Hair follicle dermal papilla cell (primary cell): Measurements from ENCODE around the gene CLEC10A. TPM values are rescaled to one million over a fixed set of nuclear protein-coding genes. Genes with fewer than 3 reads are reported as not detected.

ENCODE experiments used
- small RNA-seq: library from RNA; depleted of rRNA; stranded (forward); fragments of <200 nt; gene quantifications from one replicate; pipeline ENCODE3, GENCODE V24; 2012
- total RNA-seq: library from RNA; depleted of rRNA; stranded (reverse); fragments of >200 nt; gene quantifications from 2 replicates; pipeline ENCODE4 v1.2.3, GENCODE V29; 2012

CLEC10A gene, protein sequence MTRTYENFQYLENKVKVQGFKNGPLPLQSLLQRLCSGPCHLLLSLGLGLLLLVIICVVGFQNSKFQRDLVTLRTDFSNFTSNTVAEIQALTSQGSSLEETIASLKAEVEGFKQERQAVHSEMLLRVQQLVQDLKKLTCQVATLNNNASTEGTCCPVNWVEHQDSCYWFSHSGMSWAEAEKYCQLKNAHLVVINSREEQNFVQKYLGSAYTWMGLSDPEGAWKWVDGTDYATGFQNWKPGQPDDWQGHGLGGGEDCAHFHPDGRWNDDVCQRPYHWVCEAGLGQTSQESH
- not detected in 2 replicates for total RNA-seq

GRCh38 chr17:7079581-7080455 lies at the start of gene CLEC10A:
TSS of gene CLEC10A (minus strand) at chr17:7080251. CDS start at chr17:7078812, 1,439 bp downstream.

DNA sequence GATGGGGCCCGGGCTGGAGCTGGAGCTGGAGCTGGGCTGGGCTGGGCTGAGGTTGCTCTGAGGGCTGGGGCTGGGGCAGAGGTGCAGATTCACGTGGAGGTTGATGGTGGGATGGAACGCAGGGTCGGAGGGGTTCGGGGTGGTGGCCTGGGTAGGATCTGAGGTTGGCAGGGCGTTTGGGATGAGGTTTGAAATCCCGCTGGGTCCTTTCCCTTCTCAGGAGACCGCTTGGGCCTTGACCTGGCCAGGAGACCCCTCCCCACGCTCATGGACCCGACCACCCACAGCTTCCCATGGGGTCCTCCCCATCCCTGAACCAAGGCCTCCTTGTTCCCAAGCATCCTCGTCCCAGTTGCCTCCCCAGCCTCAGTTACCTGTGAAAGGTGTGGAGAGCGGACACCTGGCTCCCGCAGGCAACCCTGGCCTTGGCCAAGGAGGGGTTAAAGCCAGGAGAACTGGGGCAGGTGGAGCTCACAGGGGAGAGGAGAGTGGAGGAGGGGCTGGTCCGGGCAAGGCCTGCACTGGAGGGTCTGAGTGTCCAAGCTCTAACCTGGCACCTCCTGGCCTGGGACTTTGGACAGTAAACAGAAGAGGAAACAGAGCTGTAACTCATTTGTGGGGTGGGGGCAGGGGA lies 34.3 kb upstream of the CLEC10A start, which contains the start of gene ASGR2:
Gene ASGR2, minus strand, starts transcription at position 582 of the 634 bp plus-strand sequence. CDS start 582 bp downstream, outside the sequence.

GRCh38 chr17:7043497-7044198 lies 36.4 kb downstream of the CLEC10A start, which contains the start of gene SLC16A11:
TSS of gene SLC16A11 (minus strand) at chr17:7044092. CDS start at chr17:7043513, 579 bp downstream.

DNA sequence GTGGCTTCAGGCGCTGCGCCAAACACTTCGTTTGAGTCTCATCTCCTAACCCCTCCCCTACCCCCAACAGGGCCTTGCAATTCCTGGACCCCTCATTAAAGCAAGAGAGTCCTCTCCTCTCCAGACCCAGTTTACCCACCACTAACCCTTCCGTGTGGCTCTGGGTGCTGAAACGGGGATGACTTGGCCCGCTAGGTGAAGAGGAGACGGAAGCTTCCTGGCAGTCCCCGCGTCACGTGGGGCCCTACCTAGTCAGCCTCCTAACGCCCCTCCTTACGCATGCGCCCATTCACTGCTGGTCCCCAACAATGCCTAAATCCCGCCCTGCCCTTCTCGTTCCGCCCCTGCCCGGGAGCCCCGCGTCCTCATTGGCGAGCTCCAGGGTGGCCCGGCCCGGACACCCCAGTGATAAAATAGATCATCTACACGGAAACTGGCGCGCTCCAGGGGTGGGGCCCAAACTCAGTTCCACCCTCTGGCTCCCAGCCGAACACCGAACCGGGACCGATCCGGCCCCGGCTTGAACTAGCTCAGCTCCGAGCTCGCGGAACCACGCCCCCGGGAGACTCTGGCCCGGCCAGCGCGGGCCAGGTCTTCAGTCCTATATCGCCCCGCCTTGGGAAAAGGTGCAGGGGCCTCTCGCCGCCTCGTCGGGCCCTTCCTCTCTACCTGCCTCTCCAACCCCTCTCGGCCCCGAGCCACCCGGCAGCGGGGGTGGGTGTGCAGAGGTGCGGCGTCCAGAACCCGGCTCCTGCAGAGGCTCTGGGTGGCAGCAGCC lies 44.3 kb downstream of the CLEC10A start, which contains the start of gene SLC16A13:
Gene SLC16A13, plus strand, starts transcription at position 425 of the 778 bp plus-strand sequence. CDS start 368 bp downstream, outside the sequence.

Small RNA genes within 50 kb of the gene (small RNA-seq; reads per million reads assigned to genes)
- not detected for gene AC120057.1

Other genes with a start within 250 kb of the CLEC10A start
- not detected in 2 replicates for gene TEKT1, start 248.5 kb downstream of the CLEC10A start, total RNA-seq
- gene ALOX12, start 84.2 kb downstream of the CLEC10A start, total RNA-seq, result not detected in 2 replicates
- 35.2 and 76.4 TPM in 2 replicates for gene RNASEK, start 67.6 kb downstream of the CLEC10A start, total RNA-seq
- 0.16 and 0.36 TPM in 2 replicates for gene BCL6B, start 57.2 kb downstream of the CLEC10A start, total RNA-seq
- 0.73 and 1.1 TPM in 2 replicates for gene SLC16A13, start 44.2 kb downstream of the CLEC10A start, total RNA-seq
- gene SLC16A11, start 36.2 kb downstream of the CLEC10A start, total RNA-seq, result 0.32 and 1.1 TPM in 2 replicates
- gene ASGR2, start 34.6 kb upstream of the CLEC10A start, total RNA-seq, result not detected in 2 replicates
- 0.36 and 0.49 TPM in 2 replicates for gene ASGR1, start 99.1 kb upstream of the CLEC10A start, total RNA-seq
- gene DLG4, start 139.6 kb upstream of the CLEC10A start, total RNA-seq, result 17.4 and 18.9 TPM in 2 replicates
- gene ACADVL, start 139.7 kb upstream of the CLEC10A start, total RNA-seq, result 164 and 197 TPM in 2 replicates
- 112 and 113 TPM in 2 replicates for gene DVL2, start 154.3 kb upstream of the CLEC10A start, total RNA-seq
- 55.7 and 66.2 TPM in 2 replicates for gene PHF23, start 159.2 kb upstream of the CLEC10A start, total RNA-seq
- gene GABARAP, start 162.2 kb upstream of the CLEC10A start, total RNA-seq, result 173 and 278 TPM in 2 replicates
- gene CTDNEP1, start 171.5 kb upstream of the CLEC10A start, total RNA-seq, result 36.0 and 41.2 TPM in 2 replicates
- 34.9 and 40.7 TPM in 2 replicates for gene ELP5, start 172.0 kb upstream of the CLEC10A start, total RNA-seq
- gene CLDN7, start 182.2 kb upstream of the CLEC10A start, total RNA-seq, result 0.24 and 1.8 TPM in 2 replicates
- gene SLC2A4, start 201.5 kb upstream of the CLEC10A start, total RNA-seq, result under 0.01 and 0.12 TPM in 2 replicates
- not detected in 2 replicates for gene YBX2, start 214.4 kb upstream of the CLEC10A start, total RNA-seq
- 428 and 632 TPM in 2 replicates for gene EIF5A, start 227.4 kb upstream of the CLEC10A start, total RNA-seq
- gene GPS2, start 235.1 kb upstream of the CLEC10A start, total RNA-seq, result 52.0 and 53.2 TPM in 2 replicates
- 16.2 TPM in 2 replicates for gene NEURL4, start 249.1 kb upstream of the CLEC10A start, total RNA-seq